HepG2 (cell line): ENCODE data around the gene SDC1. TPM values are rescaled to one million over a fixed set of nuclear protein-coding genes. Genes with fewer than 3 reads are reported as not detected.
A peak's percentile ranks its signal among the peaks of the same experiment; 100 is the strongest.

Experiments
- ASH2L ChIP-seq: fragments of 300-600, 200-600 bp; sonication (generic); IDR thresholded peaks from 2 replicates; pipeline ENCODE4 v1.7.0; 2017; ENCODE audit warnings: low read depth, mild to moderate bottlenecking, moderate library complexity, mixed read lengths, low read length; ENCODE audit not compliant: insufficient read length
- GPN1 ChIP-seq: sonication (generic); formaldehyde crosslinking; IDR thresholded peaks from 2 replicates; pipeline ENCODE4 v1.5.1; 2020; ENCODE audit warnings: missing genetic modification reagents, borderline replicate concordance
- HNRNPL ChIP-seq: fragments of 200-400 bp; formaldehyde crosslinking; IDR thresholded peaks from 2 replicates; pipeline ENCODE4 v1.6.1; 2017; ENCODE audit warnings: mild to moderate bottlenecking, low read depth, low read length
- KLF15 ChIP-seq: sonication (generic); formaldehyde crosslinking; IDR thresholded peaks from 2 replicates; pipeline ENCODE4 v1.8.1; 2023; ENCODE audit warnings: borderline replicate concordance, mild to moderate bottlenecking, inconsistent platforms, missing genetic modification reagents, mixed read lengths
- KMT2A ChIP-seq: sonication (generic); formaldehyde crosslinking; IDR thresholded peaks from 2 replicates; pipeline ENCODE4 v1.4.0; 2020; ENCODE audit warnings: missing genetic modification reagents
- KMT2B ChIP-seq: IDR thresholded peaks from 2 replicates; pipeline ENCODE4 v1.6.1; 2016; ENCODE audit warnings: missing genetic modification reagents, missing compliant biosample characterization
- MATR3 ChIP-seq: sonication (generic); formaldehyde crosslinking; IDR thresholded peaks from 2 replicates; pipeline ENCODE4 v1.4.0; 2020; ENCODE audit warnings: missing genetic modification reagents
- U2AF1 ChIP-seq: fragments of 200-400 bp; formaldehyde crosslinking; optimal IDR thresholded peaks from 2 replicates; pipeline ENCODE3; 2017; ENCODE audit warnings: mild to moderate bottlenecking, low read depth, low read length
- U2AF2 ChIP-seq: fragments of 200-400 bp; formaldehyde crosslinking; IDR thresholded peaks from 2 replicates; pipeline ENCODE4 v1.6.1; 2017; ENCODE audit warnings: low read depth, mild to moderate bottlenecking, low read length
- ZNF235 ChIP-seq: sonication (generic); formaldehyde crosslinking; IDR thresholded peaks from 2 replicates; pipeline ENCODE4 v1.8.1; 2023; ENCODE audit warnings: mild to moderate bottlenecking, missing genetic modification reagents, borderline replicate concordance
- ZNF282 ChIP-seq: fragments of 450-650 bp; IDR thresholded peaks from 2 replicates; pipeline ENCODE4 v1.6.1; 2018; ENCODE audit not compliant: partially characterized antibody
- polyA plus RNA-seq, 8 experiments: library from polyadenylated mRNA; depleted of rRNA in 3 of 8; stranded (reverse) in 7 of 8; unstranded in 1 of 8; fragments of >200 nt; fragmentation: Illumina TruSeq in 4 of 8; extraction: Trizol in 4 of 8; gene quantifications; 2 replicates each; pipeline versions ENCODE4 v1.2.1 to v1.2.3, GENCODE V29; 2011 to 2016; ENCODE audit warnings: low read depth in 4 of 8, missing spikeins in 1 of 8, mixed read lengths in 1 of 8; ENCODE audit not compliant: insufficient read depth in 1 of 8
- total RNA-seq, 5 experiments: library from RNA; depleted of rRNA; stranded (reverse); fragments of >200 nt; fragmentation: Illumina TruSeq; extraction: Trizol; gene quantifications; 2 replicates each; pipeline ENCODE4 v1.2.3, GENCODE V29; 2016; ENCODE audit warnings: low read depth in 1 of 5
- TF ChIP-seq, protein P1 (sequence below): IDR thresholded peaks from 2 replicates; pipeline ENCODE4 v1.6.1; 2016; ENCODE audit warnings: missing biosample characterization, missing genetic modification reagents, low read depth
- TF ChIP-seq, protein P2 (sequence below): sonication (generic); formaldehyde crosslinking; IDR thresholded peaks from 2 replicates; pipeline ENCODE4 v1.5.1; 2020; ENCODE audit warnings: mild to moderate bottlenecking, missing genetic modification reagents, moderate library complexity
- TF ChIP-seq, protein P3 (sequence below): sonication (generic); formaldehyde crosslinking; IDR thresholded peaks from 2 replicates; pipeline ENCODE4 v1.4.0; 2020; ENCODE audit warnings: mild to moderate bottlenecking, missing genetic modification reagents
- TF ChIP-seq, protein P4 (sequence below): sonication (generic); formaldehyde crosslinking; IDR thresholded peaks from 2 replicates; pipeline ENCODE4 v1.5.1; 2020; ENCODE audit warnings: missing genetic modification reagents, mild to moderate bottlenecking, borderline replicate concordance
- TF ChIP-seq, protein P5 (sequence below): sonication (generic); formaldehyde crosslinking; IDR thresholded peaks from 2 replicates; pipeline ENCODE4 v1.4.0; 2020; ENCODE audit warnings: missing genetic modification reagents

Gene SDC1
- total and polyA plus RNA-seq, 2 of the 13 experiments (the other 11 are each of a cell fraction or from before 2014, with no cell fraction given) = 108 to 119 TPM

DNA sequence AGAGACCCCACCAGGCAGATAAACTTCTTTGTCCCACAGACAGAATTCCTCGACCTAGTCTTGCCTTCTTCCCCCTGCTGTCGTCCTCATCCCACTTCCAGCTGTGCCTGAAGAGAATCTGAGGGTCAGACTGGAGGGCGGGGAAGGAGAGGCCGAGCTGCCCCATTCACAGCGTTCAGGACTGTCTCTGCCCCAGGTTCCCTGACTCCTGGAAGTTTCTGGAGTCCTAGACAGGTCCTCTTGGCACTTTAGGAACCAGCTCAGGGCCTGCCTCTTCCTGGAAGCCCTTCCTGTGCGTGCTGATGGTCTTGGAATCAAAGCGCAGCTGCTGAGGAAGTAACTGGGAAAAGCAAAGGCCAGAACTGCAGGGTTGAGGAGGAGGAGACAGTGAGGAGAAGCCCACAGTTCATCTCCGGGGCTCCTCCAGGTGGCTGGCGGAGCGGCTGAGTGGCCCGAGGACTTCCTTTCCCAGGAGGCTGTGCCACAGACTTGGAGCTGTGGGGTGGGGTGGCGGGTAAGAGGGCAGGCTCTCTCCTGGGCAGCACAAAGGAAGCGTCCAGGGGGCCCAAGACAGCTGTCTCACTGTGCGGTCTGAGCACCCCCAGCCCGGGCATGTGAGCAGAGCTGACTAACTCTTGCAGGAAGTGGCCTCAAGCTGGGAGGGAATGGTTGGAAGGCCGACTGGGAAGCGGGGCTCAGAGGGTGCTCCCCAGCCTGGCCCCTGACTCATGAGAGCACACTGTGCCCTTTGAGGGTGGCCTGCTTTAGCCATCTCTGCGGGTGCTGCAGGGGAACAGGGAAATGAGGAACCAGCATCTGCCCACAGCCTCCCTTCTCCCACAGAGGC, 39.5 kb downstream of the SDC1 start (continued):
- TF ChIP-seq KMT2A (CRISPR knock-in tag) = no peak
- no peak for TF ChIP-seq MATR3
- TF ChIP-seq, protein P1, sequence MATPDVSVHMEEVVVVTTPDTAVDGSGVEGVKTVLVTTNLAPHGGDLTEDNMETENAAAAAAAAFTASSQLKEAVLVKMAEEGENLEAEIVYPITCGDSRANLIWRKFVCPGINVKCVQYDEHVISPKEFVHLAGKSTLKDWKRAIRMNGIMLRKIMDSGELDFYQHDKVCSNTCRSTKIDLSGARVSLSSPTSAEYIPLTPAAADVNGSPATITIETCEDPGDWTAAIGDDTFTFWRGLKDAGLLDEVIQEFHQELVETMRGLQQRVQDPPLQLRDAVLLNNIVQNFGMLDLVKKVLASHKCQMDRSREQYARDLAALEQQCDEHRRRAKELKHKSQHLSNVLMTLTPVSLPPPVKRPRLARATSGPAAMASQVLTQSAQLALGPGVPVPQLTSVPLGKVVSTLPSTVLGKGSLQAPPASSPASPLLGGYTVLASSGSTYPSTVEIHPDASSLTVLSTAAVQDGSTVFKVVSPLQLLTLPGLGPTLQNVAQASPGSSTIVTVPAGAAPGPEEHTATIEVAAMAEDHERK (CRISPR knock-in tag) = no peak
- no peak for TF ChIP-seq U2AF1
- TF ChIP-seq, protein P2, sequence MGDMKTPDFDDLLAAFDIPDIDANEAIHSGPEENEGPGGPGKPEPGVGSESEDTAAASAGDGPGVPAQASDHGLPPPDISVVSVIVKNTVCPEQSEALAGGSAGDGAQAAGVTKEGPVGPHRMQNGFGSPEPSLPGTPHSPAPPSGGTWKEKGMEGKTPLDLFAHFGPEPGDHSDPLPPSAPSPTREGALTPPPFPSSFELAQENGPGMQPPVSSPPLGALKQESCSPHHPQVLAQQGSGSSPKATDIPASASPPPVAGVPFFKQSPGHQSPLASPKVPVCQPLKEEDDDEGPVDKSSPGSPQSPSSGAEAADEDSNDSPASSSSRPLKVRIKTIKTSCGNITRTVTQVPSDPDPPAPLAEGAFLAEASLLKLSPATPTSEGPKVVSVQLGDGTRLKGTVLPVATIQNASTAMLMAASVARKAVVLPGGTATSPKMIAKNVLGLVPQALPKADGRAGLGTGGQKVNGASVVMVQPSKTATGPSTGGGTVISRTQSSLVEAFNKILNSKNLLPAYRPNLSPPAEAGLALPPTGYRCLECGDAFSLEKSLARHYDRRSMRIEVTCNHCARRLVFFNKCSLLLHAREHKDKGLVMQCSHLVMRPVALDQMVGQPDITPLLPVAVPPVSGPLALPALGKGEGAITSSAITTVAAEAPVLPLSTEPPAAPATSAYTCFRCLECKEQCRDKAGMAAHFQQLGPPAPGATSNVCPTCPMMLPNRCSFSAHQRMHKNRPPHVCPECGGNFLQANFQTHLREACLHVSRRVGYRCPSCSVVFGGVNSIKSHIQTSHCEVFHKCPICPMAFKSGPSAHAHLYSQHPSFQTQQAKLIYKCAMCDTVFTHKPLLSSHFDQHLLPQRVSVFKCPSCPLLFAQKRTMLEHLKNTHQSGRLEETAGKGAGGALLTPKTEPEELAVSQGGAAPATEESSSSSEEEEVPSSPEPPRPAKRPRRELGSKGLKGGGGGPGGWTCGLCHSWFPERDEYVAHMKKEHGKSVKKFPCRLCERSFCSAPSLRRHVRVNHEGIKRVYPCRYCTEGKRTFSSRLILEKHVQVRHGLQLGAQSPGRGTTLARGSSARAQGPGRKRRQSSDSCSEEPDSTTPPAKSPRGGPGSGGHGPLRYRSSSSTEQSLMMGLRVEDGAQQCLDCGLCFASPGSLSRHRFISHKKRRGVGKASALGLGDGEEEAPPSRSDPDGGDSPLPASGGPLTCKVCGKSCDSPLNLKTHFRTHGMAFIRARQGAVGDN (CRISPR knock-in tag) = peak; percentile 77
- TF ChIP-seq, protein P3, sequence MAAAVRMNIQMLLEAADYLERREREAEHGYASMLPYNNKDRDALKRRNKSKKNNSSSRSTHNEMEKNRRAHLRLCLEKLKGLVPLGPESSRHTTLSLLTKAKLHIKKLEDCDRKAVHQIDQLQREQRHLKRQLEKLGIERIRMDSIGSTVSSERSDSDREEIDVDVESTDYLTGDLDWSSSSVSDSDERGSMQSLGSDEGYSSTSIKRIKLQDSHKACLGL = 0 out of 2 replicates have a peak, but pooled peaks have one; percentile 23
- TF ChIP-seq ZNF235 (CRISPR knock-in tag) = peak; percentile 58; the same call in 1 of the 2 replicates
- TF ChIP-seq GPN1 (CRISPR knock-in tag) = no peak
- TF ChIP-seq, protein P4, sequence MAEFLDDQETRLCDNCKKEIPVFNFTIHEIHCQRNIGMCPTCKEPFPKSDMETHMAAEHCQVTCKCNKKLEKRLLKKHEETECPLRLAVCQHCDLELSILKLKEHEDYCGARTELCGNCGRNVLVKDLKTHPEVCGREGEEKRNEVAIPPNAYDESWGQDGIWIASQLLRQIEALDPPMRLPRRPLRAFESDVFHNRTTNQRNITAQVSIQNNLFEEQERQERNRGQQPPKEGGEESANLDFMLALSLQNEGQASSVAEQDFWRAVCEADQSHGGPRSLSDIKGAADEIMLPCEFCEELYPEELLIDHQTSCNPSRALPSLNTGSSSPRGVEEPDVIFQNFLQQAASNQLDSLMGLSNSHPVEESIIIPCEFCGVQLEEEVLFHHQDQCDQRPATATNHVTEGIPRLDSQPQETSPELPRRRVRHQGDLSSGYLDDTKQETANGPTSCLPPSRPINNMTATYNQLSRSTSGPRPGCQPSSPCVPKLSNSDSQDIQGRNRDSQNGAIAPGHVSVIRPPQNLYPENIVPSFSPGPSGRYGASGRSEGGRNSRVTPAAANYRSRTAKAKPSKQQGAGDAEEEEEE (CRISPR knock-in tag) = no peak
- TF ChIP-seq KMT2B (CRISPR knock-in tag) = no peak
- no peak for TF ChIP-seq KLF15
- no peak for TF ChIP-seq U2AF2
- TF ChIP-seq HNRNPL = peak; percentile 68; the same call in 1 of the 2 replicates
- TF ChIP-seq, protein P5, sequence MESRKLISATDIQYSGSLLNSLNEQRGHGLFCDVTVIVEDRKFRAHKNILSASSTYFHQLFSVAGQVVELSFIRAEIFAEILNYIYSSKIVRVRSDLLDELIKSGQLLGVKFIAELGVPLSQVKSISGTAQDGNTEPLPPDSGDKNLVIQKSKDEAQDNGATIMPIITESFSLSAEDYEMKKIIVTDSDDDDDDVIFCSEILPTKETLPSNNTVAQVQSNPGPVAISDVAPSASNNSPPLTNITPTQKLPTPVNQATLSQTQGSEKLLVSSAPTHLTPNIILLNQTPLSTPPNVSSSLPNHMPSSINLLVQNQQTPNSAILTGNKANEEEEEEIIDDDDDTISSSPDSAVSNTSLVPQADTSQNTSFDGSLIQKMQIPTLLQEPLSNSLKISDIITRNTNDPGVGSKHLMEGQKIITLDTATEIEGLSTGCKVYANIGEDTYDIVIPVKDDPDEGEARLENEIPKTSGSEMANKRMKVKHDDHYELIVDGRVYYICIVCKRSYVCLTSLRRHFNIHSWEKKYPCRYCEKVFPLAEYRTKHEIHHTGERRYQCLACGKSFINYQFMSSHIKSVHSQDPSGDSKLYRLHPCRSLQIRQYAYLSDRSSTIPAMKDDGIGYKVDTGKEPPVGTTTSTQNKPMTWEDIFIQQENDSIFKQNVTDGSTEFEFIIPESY (CRISPR knock-in tag) = 0 out of 2 replicates have a peak, but pooled peaks have one; percentile 41
- no peak for TF ChIP-seq ZNF282
- TF ChIP-seq ASH2L = no peak
